Spinal cord (tissue), 10 donors: Measurements from ENCODE around the gene CDK5. TPM values are rescaled to one million over a fixed set of nuclear protein-coding genes. Genes with fewer than 3 reads are reported as not detected.

ENCODE experiments used
- DNase-seq, 6 donors: peaks; one replicate each; pipeline versions ENCODE4 v3.0.0 to v3.0.0-alpha.2; 2013 to 2015; ENCODE audit warnings: low spot score in 6 of 6, low read depth in 4 of 6
- H3K27ac ChIP-seq: one replicate; pipeline ENCODE4 v1.5.1; 2013; ENCODE audit warnings: low read depth, low read length, control low read depth
- H3K27me3 ChIP-seq: one replicate; pipeline ENCODE4 v1.6.1; 2013; ENCODE audit warnings: low read length; ENCODE audit not compliant: control insufficient read depth, insufficient read depth
- H3K36me3 ChIP-seq: one replicate; pipeline ENCODE4 v1.6.1; 2013; ENCODE audit warnings: low read length; ENCODE audit not compliant: control insufficient read depth, insufficient read depth
- H3K4me1 ChIP-seq: one replicate; pipeline ENCODE4 v1.6.1; 2013; ENCODE audit warnings: low read length; ENCODE audit not compliant: control insufficient read depth, insufficient read depth
- H3K4me3 ChIP-seq: one replicate; pipeline ENCODE4 v1.5.1; 2013; ENCODE audit warnings: low read depth, low read length, control low read depth
- H3K9me3 ChIP-seq: one replicate; pipeline ENCODE4 v1.6.1; 2013; ENCODE audit warnings: low read length; ENCODE audit not compliant: control insufficient read depth, insufficient read depth
- WGBS: methylation state at CpG from one replicate; pipeline ENCODE4 v1.1.5; 2013; ENCODE audit warnings: missing lambda C conversion rate; ENCODE audit not compliant: insufficient coverage; 5-methylcytosine and 5-hydroxymethylcytosine counted together
- long read RNA-seq, 4 donors: transcript quantifications; one replicate each; lab custom pipeline, GENCODE V29; 2026
- polyA plus RNA-seq, 2 donors: library from polyadenylated mRNA; unstranded; fragments of 120-200 nt; gene quantifications; one replicate each; pipeline ENCODE4 v1.2.1, GENCODE V29; 2013; ENCODE audit not compliant: insufficient read length in 2 of 2
- total RNA-seq, 2 donors: library from RNA; depleted of rRNA in 1 of 2; stranded (reverse); fragments of 120-200 nt in 1 of 2; fragments of >200 nt in 1 of 2; gene quantifications; one replicate each; pipeline versions ENCODE4 v1.2.3 to v1.2.4, GENCODE V29; 2013 to 2014
- donor health status: healthy.

CDK5 gene
- total RNA-seq (10 to 100 TPM; 33.3 to 42.8 TPM), polyA plus RNA-seq (10 to 100 TPM; 86.7 to 94.3 TPM)
- long read RNA-seq, donor 1, transcript CDK5-204 (12 exons, 1,758 nt) = major isoform, 40 of 79 reads
- long read RNA-seq, donor 1, partial matches to known transcripts = 36 of 79 reads
- long read RNA-seq, donor 1, other reads (novel, unspliced or antisense) = 0 of 79 reads
- long read RNA-seq, donor 2, transcript CDK5-204 (12 exons, 1,758 nt) = major isoform, 21 of 28 reads
- long read RNA-seq, donor 2, partial matches to known transcripts = 7 of 28 reads
- long read RNA-seq, donor 2, other reads (novel, unspliced or antisense) = 0 of 28 reads
- long read RNA-seq, donor 3, transcript CDK5-204 (12 exons, 1,758 nt) = major isoform, 19 of 28 reads
- long read RNA-seq, donor 3, partial matches to known transcripts = 7 of 28 reads
- long read RNA-seq, donor 3, other reads (novel, unspliced or antisense) = 0 of 28 reads
- long read RNA-seq, donor 4, transcript CDK5-204 (12 exons, 1,758 nt) = major isoform, 7 of 7 reads
- long read RNA-seq, donor 4, partial matches to known transcripts = 0 of 7 reads
- long read RNA-seq, donor 4, other reads (novel, unspliced or antisense) = 0 of 7 reads

- WGBS = under 1% methylated on average over 30 of the region's 30 CpGs
- Histone ChIP-seq H3K4me1 (peaks cover 64% of the 10 kb centered on the region), H3K4me3 (peak within 1 kb of the TSS; percentile 82), H3K36me3 (peaks cover 37% of the 10 kb centered on the region), H3K27ac (peak within 1 kb of the TSS; percentile 99), H3K27me3 (peaks cover 2% of the 10 kb centered on the region), H3K9me3 (no peaks in the 10 kb centered on the region)
- DNase-seq = no peak
Observed at GRCh38 chr7:151057506-151057988, at the start of gene CDK5. Gene CDK5 (minus strand): TSS chr7:151057897. CDS start chr7:151057848, 49 bp downstream.

GRCh38 chr7:151104411-151105235, 46.9 kb upstream of the CDK5 start:
- Histone ChIP-seq H3K9me3 (no peaks in the 10 kb centered on the region), H3K4me3 (no peak overlapping the region), H3K27ac (no peak overlapping the region), H3K4me1 (peaks cover 13% of the 10 kb centered on the region), H3K27me3 (no peaks in the 10 kb centered on the region), H3K36me3 (peaks cover 43% of the 10 kb centered on the region)
- no peak for DNase-seq
- 64% methylated on average over 18 of the region's 23 CpGs for WGBS

GRCh38 chr7:151103973-151104372, 46.3 kb upstream of the CDK5 start:
- Histone ChIP-seq H3K4me3 (no peak overlapping the region), H3K27me3 (no peaks in the 10 kb centered on the region), H3K4me1 (peaks cover 13% of the 10 kb centered on the region), H3K36me3 (peaks cover 42% of the 10 kb centered on the region), H3K9me3 (no peaks in the 10 kb centered on the region), H3K27ac (no peak overlapping the region)
- DNase-seq = peak in 1 of 6 donors; percentile 68
- WGBS = no CpG with 5 or more reads among the region's 12 CpGs

GRCh38 chr7:151102991-151103390, 45.3 kb upstream of the CDK5 start:
- H3K9me3 ChIP-seq = no peaks in the 10 kb centered on the region
- no peak for DNase-seq
- peaks cover 36% of the 10 kb centered on the region for H3K36me3 ChIP-seq
- H3K4me3 ChIP-seq = no peak overlapping the region
- WGBS = 76% methylated on average over 2 of the region's 3 CpGs
- H3K27ac ChIP-seq = no peak overlapping the region
- peaks cover 13% of the 10 kb centered on the region for H3K4me1 ChIP-seq
- H3K27me3 ChIP-seq = no peaks in the 10 kb centered on the region

- Histone ChIP-seq H3K9me3 (no peaks in the 10 kb centered on the region), H3K36me3 (peaks cover 36% of the 10 kb centered on the region), H3K4me1 (peaks cover 13% of the 10 kb centered on the region), H3K27ac (no peak overlapping the region), H3K4me3 (no peak overlapping the region), H3K27me3 (no peaks in the 10 kb centered on the region)
- WGBS = 85% methylated on average over 19 of the region's 24 CpGs
- DNase-seq = no peak
Observed at GRCh38 chr7:151101621-151102396, 44.1 kb upstream of the CDK5 start.

- H3K27ac ChIP-seq = no peak overlapping the region
Observed at GRCh38 chr7:151100921-151101320, 43.2 kb upstream of the CDK5 start.

GRCh38 chr7:151099486-151100211, 42.0 kb upstream of the CDK5 start:
- Histone ChIP-seq H3K27me3 (no peaks in the 10 kb centered on the region), H3K4me3 (no peak overlapping the region), H3K4me1 (peaks cover 17% of the 10 kb centered on the region), H3K9me3 (no peaks in the 10 kb centered on the region), H3K36me3 (peaks cover 38% of the 10 kb centered on the region), H3K27ac (no peak overlapping the region)
- DNase-seq = no peak
- WGBS = 69% methylated on average over 15 of the region's 20 CpGs

More at GRCh38 chr7:151100921-151101320, 43.2 kb upstream of the CDK5 start:
- Histone ChIP-seq H3K36me3 (peaks cover 40% of the 10 kb centered on the region), H3K27me3 (no peaks in the 10 kb centered on the region), H3K4me1 (peaks cover 13% of the 10 kb centered on the region), H3K9me3 (no peaks in the 10 kb centered on the region), H3K4me3 (no peak overlapping the region)
- WGBS = 97% methylated on average over 10 of the region's 10 CpGs
- DNase-seq = no peak

- Histone ChIP-seq H3K9me3 (no peaks in the 10 kb centered on the region), H3K4me3 (no peak overlapping the region), H3K4me1 (peaks cover 20% of the 10 kb centered on the region), H3K27me3 (no peaks in the 10 kb centered on the region), H3K27ac (no peak overlapping the region), H3K36me3 (peaks cover 37% of the 10 kb centered on the region)
- no peak for DNase-seq
- WGBS = 79% methylated on average over 15 of the region's 17 CpGs
Observed at GRCh38 chr7:151095828-151096475, 38.3 kb upstream of the CDK5 start.
